ENCODE results near the gene ZBP1.
"Not testable (repeated sequence)": the region's sequence is repeated elsewhere in the genome, so short reads cannot be mapped to it uniquely, and the experiment has no call there.

Gene ZBP1

DNA sequence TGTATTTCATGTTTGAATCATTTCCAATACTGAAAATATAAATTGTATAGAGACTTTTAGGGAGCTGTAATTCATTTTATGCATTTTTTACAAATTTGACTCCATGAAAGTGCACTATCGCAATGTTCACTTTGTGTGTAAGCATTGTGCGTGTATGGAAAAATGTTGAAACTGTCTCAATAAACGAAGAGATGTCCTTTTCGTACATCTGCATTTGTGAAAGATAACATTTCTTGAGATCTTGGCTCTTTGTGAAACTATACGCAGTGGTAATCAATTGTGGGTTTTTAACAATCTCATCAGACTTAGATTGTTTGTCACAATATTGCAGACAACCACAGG is 18.6 kb upstream of the ZBP1 start:
- no peak for ATAC-seq

DNA sequence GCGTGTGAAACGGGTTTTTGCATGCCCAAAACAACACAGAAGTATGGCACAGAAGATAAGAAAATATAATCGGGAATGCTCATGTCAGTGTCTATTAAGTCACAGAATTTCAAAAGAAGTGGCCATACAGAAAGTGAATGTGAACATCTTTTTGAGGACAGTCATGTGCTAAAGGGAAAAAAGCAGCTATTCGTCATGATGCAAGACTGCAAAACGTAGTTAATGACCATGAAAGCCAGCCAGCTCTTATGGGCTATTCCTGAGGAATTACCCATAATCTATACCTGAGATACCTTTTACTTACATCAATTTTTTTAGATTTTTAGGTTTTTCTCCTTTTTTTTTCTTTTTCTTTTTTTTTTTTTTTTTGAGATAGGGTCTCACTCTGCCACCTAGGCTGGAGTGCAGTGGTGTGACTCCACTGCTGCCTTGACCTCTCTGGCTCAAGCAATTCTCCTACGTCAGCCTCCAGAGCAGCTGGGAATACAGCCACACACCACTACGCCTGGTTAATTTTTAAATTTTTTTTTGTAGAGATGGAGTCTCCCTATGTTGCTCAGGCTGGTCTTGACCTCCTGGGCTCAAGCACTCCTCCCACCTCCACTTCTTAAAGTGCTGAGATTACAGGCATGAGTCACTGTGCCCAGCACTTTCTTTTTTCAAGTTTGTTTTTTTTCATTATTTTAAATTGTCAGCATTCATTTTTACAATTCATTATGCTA is 18.1 kb upstream of the ZBP1 start:
- ATAC-seq, result no peak

DNA sequence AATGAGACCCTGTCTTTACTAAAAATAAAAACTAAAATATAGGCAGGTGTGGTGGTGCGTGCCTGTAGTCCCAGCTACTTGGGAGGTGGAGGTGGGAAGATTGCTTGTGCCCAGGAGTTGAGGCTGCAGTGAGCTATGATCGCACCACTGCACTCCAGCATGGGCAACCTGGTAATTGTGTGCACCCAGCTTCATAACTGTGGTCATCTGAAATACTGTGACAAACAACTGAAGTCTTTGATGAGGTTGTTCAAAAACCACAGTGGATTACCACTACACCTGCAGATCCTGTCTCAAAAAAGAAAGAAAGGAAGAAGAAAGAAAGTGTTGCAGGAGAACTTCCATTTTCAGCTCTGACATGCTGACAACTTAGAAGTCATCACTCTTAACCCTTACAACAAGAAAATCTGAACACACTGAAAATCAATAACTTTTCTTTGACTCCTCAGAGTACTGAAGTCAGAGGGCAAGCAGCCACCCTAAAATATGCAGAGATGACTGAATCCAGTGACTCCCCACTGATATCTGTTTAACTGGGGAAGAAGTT is 13.8 kb upstream of the ZBP1 start:
- ATAC-seq, result no peak

DNA sequence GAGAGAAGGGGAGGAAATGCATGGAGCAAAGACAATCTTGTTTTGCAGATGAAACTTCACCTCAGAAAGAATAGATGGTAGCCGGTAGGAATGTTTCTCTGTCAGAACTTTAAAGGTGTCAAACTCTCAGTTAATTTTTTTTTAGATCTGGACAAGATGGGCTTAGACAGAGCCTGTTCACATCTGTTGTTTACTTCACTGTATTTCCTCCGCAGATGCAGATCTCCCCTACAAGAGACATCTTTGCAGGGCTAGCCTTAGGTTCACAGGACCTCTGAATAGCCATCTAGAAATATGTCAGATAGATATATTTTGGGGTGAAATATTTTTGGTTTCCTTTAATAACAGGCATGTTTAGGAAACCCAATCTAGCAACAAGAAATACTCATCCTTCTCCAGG is 12.1 kb upstream of the ZBP1 start:
- no peak for ATAC-seq

DNA sequence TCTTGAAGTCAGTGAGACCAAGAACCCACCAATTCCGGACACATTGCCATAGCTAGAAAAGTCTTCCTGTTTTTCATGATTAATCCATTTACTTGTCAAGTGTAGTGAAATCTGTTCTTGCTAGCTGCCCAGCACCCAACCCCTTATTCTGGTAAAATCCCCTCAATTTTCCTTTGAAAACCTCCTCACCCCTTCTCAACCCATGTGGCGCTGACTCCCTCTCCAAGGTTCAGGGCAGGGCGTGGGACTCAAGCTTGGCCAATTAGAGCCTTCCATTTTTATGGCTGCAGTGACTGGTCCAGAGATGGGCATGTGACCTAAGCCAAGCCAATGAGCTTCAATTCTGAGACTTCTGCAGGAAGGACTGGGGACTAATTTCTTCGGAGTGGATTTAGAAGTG is 9.8 kb upstream of the ZBP1 start:
- peak; percentile 60 to 77 for ATAC-seq

DNA sequence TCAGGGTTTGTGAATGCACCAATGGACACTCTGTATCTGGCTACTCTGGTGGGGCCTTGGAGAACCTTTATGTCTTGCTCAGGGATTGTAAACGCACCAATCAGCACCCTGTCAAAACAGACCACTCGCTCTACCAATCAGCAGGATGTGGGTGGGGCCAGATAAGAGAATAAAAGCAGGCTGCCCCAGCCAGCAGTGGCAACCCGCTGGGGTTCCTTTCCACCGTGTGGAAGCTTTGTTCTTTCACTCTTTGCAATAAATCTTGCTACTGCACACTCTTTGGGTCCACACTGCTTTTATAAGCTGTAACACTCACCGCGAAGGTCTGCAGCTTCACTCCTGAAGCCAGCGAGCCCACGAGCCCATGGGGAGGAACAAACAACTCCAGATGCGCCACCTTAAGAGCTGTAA is 9.3 kb upstream of the ZBP1 start:
- not testable (repeated sequence) for ATAC-seq

DNA sequence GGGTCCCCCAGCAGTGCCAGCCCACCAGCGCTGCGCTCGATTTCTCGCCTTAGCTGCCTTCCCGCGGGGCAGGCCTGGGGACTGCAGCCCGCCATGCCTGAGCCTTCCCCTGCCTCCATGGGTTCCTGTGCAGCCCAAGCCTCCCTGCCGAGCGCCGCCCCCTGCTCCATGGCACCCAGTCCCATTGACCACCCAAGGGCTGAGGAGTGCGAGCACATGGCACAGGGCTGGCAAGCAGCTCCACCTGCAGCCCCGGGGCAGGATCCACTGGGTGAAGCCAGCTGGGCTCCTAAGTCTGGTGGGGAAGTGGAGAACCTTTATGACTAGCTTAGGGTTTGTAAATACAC is 8.7 kb upstream of the ZBP1 start:
- not testable (repeated sequence) for ATAC-seq

DNA sequence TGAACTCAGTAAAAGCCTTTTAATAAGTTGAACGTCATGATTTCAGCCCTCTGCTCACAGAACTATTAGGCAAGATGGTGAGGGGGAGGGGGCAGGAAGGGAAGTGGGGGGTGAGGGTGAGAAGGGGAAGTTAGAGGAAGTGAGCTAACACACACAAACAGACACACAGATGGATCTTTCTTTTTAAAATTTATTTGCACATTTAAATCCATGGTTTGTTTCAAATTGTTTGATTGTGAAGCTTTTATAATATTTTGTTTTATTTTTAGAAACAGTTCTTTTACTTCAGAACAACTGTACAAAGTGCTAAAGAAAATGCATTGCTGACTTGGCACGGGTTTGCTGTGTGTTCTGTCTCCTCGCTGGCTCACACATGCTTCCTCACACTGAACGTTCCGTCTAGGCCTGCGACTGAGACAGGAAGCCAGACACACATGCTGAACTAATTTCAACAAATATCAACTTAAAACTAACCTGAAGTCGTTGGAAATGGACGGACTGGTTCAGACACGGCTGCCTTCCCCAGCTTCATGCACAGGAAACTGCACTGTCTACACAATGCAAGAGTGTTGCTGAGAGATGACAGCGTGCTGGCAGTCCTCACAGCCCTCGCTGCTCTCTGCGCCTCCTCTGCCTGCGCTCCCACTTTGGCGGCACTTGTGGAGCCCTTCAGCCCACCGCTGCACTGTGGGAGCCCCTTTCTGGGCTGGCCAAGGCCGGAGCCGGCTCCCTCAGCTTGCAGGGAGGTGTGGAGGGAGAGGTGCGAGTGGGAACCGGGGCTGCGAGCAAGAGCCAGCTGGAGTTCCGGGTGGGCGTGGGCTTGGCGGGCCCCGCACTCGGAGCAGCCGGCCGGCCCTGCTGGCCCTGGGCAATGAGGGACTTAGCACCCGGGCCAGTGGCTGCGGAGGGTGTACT is 8.1 kb upstream of the ZBP1 start:
- peak; percentile 71 to 75 for ATAC-seq

DNA sequence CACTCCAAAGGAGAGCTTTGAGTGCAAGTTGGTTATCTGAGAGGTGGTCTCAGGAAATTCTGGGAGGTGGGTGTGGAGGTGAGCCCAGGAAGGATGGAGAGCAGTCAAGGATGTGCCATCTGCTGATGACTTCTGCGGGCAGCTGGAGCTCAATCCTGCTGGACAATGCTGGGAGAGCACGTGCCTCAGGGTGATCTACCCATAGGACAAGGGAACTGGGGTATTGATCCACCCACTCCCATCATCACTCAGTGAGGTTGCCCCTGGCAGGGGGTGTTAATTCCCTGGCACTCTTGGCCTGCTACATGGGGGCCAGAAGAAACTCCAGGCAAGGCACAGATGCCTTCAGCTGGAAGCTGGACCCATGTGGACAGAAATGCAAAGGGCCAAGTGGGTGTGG is 7.1 kb upstream of the ZBP1 start:
- ATAC-seq, result no peak

DNA sequence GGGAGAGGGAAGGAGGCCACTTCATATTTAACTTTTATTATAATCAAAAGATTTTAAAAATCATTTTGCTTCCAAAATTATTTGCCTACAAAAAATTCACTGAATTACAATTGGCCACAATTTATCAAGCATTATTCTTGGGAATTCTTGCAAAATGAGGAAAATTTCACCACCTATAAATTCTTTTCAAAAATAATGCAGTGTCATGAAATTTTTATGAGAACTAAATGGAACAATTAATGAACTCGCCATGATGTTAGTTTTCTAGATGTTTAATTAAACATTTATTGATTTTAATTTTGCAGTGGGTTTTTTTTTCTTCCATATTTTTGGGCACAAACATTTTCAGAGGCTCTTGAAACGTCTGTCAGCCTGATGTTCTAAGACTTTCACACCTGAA is 5.8 kb upstream of the ZBP1 start:
- no peak for ATAC-seq

DNA sequence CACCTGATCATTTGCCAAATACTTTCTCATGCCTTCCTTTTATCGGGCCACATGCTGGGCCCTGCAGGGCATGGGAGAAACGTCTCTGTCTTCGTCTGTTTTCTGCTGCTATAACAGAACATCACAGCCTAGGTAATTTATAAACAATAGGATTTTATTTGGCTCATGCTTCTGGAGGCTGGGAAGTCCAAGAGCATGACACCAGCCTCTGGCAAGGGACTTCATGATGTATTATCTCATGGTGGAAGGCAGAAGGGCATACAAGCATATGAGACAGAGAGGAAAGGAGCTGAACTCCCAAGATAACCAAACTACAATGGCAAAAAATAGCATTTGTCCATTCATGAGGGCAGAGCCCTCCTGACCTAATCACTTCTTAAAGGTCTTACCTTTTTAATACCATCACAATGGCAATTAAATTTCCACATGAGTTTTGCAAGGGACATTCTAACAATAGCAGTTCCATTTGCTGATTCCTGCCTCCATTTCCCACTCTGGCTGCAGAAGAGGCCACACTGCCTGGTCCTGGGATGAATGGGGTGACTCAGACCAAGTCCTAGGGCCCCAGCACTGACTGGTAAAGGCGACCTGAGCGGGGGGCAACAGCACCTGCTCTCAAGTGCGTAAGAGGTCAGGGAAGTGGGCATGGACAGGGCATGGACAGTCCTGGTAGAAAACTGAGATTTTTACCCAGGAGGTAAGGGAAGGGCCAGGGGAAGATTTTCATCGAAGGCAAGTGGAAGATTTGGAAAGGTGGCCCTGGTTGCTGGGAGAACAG is 5.1 kb upstream of the ZBP1 start:
- no peak for ATAC-seq

DNA sequence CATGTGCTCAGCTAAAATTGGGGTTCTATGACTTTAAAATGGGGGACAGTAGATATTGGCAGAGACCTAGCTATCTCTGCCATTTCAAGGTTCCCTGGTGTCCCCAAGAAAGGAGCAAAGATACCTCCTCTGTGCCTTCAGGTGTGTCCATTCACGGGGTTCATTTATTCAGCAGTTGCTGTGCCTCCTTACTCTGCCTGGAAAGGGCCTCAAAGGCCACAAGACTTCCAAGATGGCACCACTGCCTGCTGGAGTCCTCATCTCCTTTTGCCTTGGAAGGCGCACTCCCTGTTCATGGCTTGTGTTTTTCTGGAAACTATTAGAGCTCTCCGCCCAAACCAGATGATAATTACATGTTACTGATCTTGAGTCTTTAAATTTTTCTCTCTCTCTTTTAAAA is 3.9 kb upstream of the ZBP1 start:
- no peak for ATAC-seq

DNA sequence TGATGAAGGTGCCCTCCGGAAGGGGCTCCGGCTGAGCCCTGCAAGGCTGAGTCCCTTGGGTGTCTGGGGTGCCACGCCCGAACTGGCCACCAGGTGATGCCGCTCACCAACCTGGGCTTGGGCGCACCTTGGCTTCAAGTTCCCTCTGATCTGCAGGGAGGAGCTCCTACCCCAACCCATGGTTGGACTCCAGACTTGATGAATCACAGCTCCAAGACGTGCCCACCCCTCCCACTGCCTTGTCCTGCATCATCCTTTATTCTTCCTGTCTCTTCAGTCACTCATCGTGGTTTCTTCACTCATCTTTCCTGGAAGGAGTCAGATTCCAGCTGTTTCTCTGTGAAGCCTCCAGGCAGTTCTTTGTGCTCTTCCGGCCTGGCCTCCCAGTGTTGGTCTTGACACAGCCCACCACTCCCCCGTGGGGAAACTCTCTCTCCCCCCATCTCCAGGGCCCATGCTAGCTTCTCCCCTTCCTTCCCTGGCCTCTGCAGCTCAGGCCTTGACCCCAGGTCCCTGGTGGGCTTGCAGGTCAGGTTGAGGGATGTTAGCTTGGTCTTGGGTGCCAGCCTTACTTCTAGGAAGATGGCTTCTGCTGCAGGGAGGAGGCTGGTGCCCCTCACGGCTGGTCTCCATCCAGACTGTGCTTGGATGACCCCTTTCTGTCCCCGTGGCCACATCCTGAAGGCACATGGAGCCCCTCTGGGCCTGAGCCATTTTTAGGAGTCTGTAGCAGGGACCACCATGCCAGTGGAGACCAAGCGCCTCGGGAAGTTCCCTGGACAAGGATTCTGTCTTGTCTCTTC is 2.6 kb upstream of the ZBP1 start:
- no peak for ATAC-seq

DNA sequence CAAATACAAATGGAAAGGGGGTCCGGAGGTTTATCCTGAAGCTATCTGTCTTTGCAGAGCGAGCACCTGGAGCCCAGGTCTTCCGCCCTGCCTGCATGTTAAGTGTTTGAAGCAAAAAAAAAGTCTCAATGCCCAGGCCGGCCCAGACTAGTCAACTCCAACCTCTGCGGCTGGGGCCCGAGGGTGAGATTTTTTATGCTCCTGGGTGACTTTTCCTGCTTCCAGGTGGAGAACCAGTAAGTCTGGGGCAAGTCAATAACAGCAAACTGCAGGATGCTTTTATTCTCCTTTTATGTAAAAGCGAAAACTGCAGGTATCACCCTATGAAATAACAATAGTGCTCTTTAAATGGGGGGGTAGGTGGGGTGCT is 2.0 kb upstream of the ZBP1 start:
- no peak for ATAC-seq

DNA sequence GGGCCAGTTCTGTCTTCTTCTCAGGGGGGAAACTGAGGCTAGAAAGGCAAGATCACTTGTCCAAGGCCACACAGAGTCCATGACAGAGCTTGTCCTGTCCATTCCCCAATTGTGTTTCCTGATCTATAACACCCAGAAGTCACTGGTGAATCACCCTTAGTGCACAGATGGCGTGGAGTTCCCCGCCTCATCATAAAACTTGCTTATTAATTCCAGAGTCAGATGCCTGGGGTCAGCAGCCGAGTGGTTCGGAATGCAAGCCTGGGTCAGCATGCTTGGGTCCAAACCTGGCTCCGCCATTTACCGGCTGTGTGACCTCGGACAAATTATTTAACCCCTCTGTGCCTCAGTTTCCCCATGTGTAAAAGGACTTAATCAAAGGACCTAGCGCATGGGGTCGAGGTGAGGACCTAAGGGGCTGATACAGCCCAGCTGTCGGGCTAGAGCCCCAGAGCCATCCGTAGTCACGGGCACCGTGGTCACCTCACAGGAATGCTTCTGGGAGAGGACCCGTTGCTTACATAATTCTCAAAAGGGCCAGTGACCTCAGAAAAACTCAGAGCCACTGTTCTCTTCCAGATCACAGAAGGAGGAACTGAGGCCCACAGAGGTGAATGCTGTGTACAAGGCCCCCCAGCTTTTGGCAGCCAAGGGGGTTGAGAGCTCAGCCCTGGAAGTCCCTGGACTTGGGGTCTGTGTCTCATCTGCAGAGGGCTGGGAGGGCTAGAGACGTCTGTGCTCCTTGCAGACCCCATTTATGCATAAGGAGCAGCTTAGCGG is 1.4 kb upstream of the ZBP1 start:
- ATAC-seq, result no peak

DNA sequence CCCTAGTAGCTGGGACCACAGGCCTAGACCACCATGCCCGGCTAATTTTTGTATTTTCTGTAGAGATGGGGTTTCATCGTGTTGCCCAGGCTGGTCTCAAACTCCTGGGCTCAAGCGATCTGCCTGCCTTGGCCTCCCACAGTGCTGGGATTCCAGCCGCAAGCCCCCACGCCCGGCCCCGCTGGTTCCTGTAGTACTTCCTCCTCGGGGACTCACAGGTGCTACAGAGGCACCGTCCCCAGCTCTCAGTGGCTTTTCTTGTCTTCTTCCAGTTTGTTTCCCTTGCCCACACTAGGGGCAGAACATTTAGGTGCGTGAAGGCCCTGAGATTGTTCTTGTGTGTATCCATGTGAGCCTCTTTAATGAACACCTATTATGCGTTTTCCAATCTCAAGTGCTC is 773 bp upstream of the ZBP1 start:
- ATAC-seq, result no peak

DNA sequence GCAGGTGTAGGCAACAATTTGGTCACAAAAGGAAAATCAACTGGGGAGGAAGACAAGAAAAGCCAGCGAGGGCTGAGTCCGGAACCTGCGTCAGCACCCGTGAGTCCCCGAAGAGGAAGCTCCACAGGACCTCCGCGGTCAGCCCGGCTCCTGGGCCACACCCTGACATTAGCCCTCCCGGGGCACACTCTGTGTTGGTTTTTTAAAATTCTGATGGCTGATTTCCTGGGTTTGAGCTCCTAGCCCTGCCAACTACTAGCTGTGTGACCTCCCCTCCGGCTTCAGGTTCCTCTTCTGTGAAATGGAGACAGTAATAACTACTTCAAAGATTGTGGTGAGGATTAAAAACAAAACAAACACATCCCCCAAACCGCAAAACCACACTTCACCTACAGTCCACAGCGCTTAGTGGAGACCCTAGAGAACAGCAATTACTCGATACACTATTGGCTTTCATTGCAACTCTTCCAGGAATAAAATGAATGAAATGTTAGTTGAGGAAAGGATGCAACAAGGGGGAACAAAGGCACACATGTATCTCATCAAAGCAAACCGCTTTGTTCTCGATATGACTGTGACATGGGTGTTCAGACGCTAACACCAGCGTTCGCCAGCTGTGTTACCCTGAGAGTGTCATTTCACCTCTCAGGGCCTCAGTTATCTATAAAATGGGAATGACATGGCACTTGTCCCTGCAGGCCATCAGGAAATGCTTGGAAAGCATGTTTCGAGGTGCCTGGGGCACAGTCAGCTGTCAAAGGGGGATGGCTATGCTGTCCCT is 985 bp downstream of the ZBP1 start:
- ATAC-seq, result peak; percentile 79 to 81

DNA sequence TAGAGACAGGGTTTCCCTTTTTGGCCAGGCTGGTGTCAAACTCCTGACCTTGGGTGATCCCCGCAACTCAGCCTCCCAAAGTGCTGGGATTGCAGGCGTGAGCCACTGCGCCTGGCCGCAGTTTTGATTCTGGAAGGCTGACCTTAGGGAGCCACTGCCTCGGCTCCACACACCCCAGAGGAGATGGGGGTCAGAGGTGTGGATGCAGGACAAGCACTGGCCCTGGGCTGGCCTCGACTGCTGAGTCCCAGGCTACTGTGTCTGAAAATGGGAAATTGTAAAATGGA is 1.5 kb downstream of the ZBP1 start:
- no peak for ATAC-seq

DNA sequence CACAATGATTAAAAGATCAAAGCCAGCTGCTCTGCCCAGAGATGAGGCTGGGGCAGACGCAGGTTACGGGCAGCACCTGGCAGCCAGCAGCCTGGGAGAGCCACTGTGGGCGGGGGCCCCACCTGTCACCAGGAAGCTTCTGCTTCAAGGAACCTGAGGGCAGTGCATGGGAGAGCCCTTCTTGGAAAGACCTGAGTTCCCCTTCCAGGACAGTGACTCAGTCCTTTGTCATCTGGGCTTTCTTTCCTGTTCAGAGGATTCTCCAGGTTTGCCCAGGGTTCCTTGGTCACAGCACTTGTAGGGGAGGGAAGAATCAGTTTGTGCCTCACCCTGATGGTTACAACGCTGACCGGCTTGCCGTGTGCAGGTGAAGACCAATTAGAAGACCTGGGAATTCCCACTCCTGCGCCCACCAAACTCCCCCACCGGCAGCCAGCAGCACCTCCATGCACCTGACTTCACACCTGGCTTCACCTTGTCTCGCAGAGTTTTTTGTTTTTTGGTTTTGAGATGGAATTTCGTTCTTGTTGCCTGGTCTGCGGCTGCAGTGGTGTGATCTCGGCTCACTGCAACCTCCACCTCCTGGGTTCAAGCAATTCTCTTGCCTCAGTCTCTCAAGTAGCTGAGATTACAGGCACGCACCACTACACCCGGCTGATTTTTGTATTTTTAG is 2.0 kb downstream of the ZBP1 start:
- ATAC-seq, result no peak

DNA sequence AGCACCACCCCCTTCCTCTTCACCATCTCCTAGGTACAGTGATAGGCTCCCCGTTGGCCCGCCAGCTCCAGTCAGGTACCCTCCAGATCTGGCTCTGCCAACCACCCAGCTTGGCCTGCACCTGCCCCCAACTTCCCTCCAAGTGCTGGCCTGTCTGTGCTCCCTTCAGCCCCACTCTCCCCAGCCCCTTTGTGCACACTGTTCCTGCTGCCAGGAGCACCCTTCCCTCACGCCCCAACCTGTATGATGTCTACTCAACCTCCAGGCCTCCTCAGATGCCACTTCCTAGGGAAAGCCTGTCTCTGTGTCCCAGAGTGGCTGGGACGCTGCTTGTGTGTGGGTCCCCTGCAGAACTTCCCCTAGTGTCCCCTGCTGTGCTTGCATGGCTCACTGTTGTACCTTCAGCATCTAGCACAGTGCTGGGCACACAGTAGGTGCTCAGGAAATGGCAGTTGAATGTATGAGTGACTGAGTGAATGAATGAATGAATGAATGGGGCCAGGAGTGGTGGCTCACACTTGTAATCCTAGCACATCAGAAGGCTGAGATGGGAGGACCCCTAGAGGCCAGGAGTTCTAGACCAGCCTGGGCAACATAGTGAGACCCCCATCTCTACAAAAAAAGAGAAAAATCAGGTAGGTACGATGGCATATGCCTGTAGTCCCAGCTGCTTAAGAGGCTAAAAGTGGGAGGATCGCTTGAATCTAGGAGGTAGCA is 3.0 kb downstream of the ZBP1 start:
- ATAC-seq, result no peak
